ENCODE data around the gene LTN1.
"Not testable (repeated sequence)": the region's sequence is repeated elsewhere in the genome, so short reads cannot be mapped to it uniquely, and the experiment has no call there.

Gene LTN1

GRCh38 chr21:28992526-28993292 is at the start of gene LTN1:
Gene LTN1, minus strand, starts transcription at chr21:28992877. Its CDS starts 72 bp downstream, at chr21:28992805.
- FAIRE-seq: peak; percentile 95

- no peak for FAIRE-seq
Observed at GRCh38 chr21:29034678-29035077, 42.0 kb upstream of the LTN1 start.

- no peak for FAIRE-seq
Observed at GRCh38 chr21:29033871-29034270, 41.2 kb upstream of the LTN1 start.

- no peak for FAIRE-seq
Observed at GRCh38 chr21:29033301-29033700, 40.6 kb upstream of the LTN1 start.

- no peak for FAIRE-seq
Observed at GRCh38 chr21:29030909-29031308, 38.2 kb upstream of the LTN1 start.

GRCh38 chr21:29029524-29029923 is 36.8 kb upstream of the LTN1 start:
- no peak for FAIRE-seq

GRCh38 chr21:29025328-29025713 is 32.6 kb upstream of the LTN1 start:
- no peak for FAIRE-seq

GRCh38 chr21:29024474-29025327 is 32.0 kb upstream of the LTN1 start, which contains the start of gene USP16:
Gene USP16, plus strand, starts transcription at chr21:29024668. Its CDS starts 3,246 bp downstream, at chr21:29027914.
- peak; percentile 96 for FAIRE-seq

- no peak for FAIRE-seq
Observed at GRCh38 chr21:29022166-29022565, 29.5 kb upstream of the LTN1 start.

- FAIRE-seq: no peak
Observed at GRCh38 chr21:29018540-29018939, 25.9 kb upstream of the LTN1 start.

GRCh38 chr21:29017639-29018237 is 25.1 kb upstream of the LTN1 start:
- FAIRE-seq: no peak

- FAIRE-seq: not testable (repeated sequence)
Observed at GRCh38 chr21:29011236-29011635, 18.6 kb upstream of the LTN1 start.

- FAIRE-seq: no peak
Observed at GRCh38 chr21:29008367-29008766, 15.7 kb upstream of the LTN1 start.

GRCh38 chr21:29007810-29008209 is 15.1 kb upstream of the LTN1 start:
- FAIRE-seq: no peak

GRCh38 chr21:29007135-29007534 is 14.5 kb upstream of the LTN1 start:
- no peak for FAIRE-seq

- no peak for FAIRE-seq
Observed at GRCh38 chr21:29005696-29006095, 13.0 kb upstream of the LTN1 start.

GRCh38 chr21:29002442-29003144 is 9.9 kb upstream of the LTN1 start:
- FAIRE-seq: peak; percentile 85

- no peak for FAIRE-seq
Observed at GRCh38 chr21:28993293-28993629, 584 bp upstream of the LTN1 start.

- no peak for FAIRE-seq
Observed at GRCh38 chr21:28991861-28992525, 684 bp downstream of the LTN1 start.

GRCh38 chr21:28988146-28988545 is 4.5 kb downstream of the LTN1 start:
- FAIRE-seq: not testable (repeated sequence)

GRCh38 chr21:28986677-28987076 is 6.0 kb downstream of the LTN1 start:
- no peak for FAIRE-seq

- no peak for FAIRE-seq
Observed at GRCh38 chr21:28982637-28983036, 10.0 kb downstream of the LTN1 start.

Measured in endometrium (tissue), 2 donors.